ENCODE results near the gene HELZ. TPM values are rescaled to one million over a fixed set of nuclear protein-coding genes. Genes with fewer than 3 reads are reported as not detected.

HELZ gene
- total and polyA plus RNA-seq, 10 donors: 2.5 to 154 (median 88.7) TPM

DNA sequence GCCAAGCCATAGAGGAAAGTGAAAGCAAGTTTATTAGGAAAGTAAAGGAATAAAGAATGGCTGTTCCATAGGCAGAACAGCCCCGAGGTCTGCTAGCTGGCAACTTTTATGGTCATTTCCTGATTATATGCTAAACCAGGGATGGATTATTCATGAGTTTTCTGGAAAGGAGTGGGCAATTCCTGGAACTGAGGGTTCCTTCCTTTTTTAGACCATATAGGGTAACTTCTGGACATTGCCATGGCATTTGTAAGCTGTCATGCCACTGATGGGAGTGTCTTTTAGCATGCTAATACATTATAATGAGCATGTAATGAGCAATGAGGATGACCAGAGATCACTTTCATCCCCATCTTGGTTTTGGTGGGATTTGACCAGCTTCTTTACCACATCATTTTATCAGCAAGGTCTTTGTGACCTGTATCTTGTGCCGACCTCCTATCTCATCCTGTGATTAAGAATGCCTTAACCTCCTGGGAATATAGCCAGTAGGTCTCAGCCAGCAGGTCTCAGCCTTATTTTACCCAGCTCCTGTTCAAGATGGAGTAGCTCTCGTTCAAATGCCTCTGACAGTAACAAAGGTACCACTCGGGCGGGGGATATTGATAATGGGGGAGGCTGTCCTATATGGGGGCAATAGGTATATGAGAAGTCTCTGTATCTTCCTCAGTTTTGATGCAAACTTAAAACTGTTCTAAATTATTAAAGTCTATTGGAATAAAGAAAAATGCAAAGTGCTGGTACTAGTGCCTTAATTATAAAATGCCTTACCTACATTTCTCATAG is 38.9 kb upstream of the HELZ start:
- Histone ChIP-seq H3K9me3 (no peaks in the 10 kb centered on the region), H3K27me3 (replicated peaks in 1 of 7) (no peaks in the 10 kb centered on the region), H3K4me3 (no peak overlapping the region), H3K27ac (no peak overlapping the region), H3K36me3 (no peaks in the 10 kb centered on the region), H3K4me1 (peaks cover 0 to 17% (median 4%) of the 10 kb centered on the region in 6 donors)
- no peak for TF ChIP-seq CTCF (IDR thresholded peaks at IDR 0.05 in 8 of 11, conservative IDR thresholded peaks at IDR 0.05 in 3 of 11)
- TF ChIP-seq POLR2A (IDR thresholded peaks at IDR 0.05): no peak
- TF ChIP-seq POLR2AphosphoS5 (IDR thresholded peaks at IDR 0.05): no peak
- WGBS, 5 donors: 78 to 87% (median 82%) methylated on average over 5 of the region's 5 CpGs
- intact Hi-C loops (cut with DNase I; ENCODE audit: low total_unique reads): no loop called here
- DNase-seq: no peak

- Histone ChIP-seq H3K4me3 (no peak overlapping the region), H3K9me3 (no peaks in the 10 kb centered on the region), H3K27ac (no peak overlapping the region), H3K36me3 (no peaks in the 10 kb centered on the region), H3K27me3 (replicated peaks in 1 of 7) (no peaks in the 10 kb centered on the region), H3K4me1 (peaks cover 0 to 10% (median 0%) of the 10 kb centered on the region in 6 donors)
- peak; percentile 12 for DNase-seq
- TF ChIP-seq POLR2AphosphoS5 (IDR thresholded peaks at IDR 0.05) (no peak), CTCF (IDR thresholded peaks at IDR 0.05 in 8 of 11, conservative IDR thresholded peaks at IDR 0.05 in 3 of 11) (no peak), POLR2A (IDR thresholded peaks at IDR 0.05) (no peak)
- intact Hi-C loops (cut with DNase I; ENCODE audit: low total_unique reads): no loop called here
- 72 to 89% (median 80%) methylated on average over 8 of the region's 8 CpGs for WGBS, 5 donors
These were observed 36.7 kb upstream of the HELZ start for GRCh38 chr17:67281743-67282142.

DNA sequence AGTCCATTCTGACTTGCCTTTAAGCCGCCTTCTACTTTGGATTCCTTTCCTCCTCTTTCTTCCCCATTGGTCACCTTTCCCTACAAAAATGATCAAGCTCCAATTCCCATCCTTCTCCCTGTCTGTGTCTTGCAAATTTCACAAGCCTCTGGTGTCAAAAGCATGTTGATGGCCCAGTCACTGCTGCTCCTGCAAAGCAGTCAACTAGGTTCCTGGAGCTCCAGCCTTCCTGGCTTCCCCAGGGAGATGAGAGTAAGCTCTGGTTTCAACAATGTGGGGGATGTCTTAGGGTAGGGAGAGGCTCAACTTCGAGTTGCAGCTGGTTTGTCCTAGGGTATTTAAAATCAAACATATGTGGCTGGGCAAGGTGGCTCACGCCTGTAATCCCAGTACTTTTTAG is 36.1 kb upstream of the HELZ start:
- no peak for TF ChIP-seq POLR2AphosphoS5 (IDR thresholded peaks at IDR 0.05)
- TF ChIP-seq CTCF (IDR thresholded peaks at IDR 0.05 in 8 of 11, conservative IDR thresholded peaks at IDR 0.05 in 3 of 11): no peak
- TF ChIP-seq POLR2A (IDR thresholded peaks at IDR 0.05): no peak
- Histone ChIP-seq H3K27me3 (replicated peaks in 1 of 7) (no peaks in the 10 kb centered on the region), H3K4me3 (no peak overlapping the region), H3K36me3 (no peaks in the 10 kb centered on the region), H3K4me1 (peaks cover 0 to 10% (median 0%) of the 10 kb centered on the region in 6 donors), H3K9me3 (no peaks in the 10 kb centered on the region), H3K27ac (no peak overlapping the region)
- no peak for DNase-seq
- intact Hi-C loops (cut with DNase I; ENCODE audit: low total_unique reads): no loop called here
- 72 to 82% (median 76%) methylated on average over 3 of the region's 3 CpGs for WGBS, 5 donors

DNA sequence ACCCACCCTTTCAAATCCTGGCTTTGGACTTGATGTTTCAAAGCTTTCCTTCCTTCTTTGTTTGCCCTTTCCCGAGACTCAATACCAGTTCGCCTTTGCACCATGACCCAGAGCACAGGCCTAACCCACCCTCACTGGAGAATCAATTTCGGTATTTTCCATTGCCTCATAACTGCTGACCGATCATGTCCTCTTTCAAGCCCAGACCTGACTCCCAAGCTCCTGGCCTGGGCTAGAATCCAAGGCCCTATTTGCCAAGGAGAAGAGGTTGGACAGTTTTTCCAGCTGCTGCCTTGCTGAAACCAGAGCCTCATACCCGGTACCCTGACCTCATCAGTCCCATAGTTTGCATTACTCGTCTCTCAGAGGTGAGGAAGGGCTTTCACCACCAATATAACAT is 35.3 kb upstream of the HELZ start:
- intact Hi-C loops (cut with DNase I; ENCODE audit: low total_unique reads): no loop called here
- Histone ChIP-seq H3K36me3 (no peaks in the 10 kb centered on the region), H3K27ac (peak overlapping the region in 1 of 8 donors; percentile 46), H3K4me3 (no peak overlapping the region), H3K4me1 (peaks cover 0 to 10% (median 0%) of the 10 kb centered on the region in 6 donors), H3K27me3 (replicated peaks in 1 of 7) (no peaks in the 10 kb centered on the region), H3K9me3 (no peaks in the 10 kb centered on the region)
- DNase-seq: no peak
- TF ChIP-seq POLR2AphosphoS5 (IDR thresholded peaks at IDR 0.05) (no peak), POLR2A (IDR thresholded peaks at IDR 0.05) (no peak), CTCF (IDR thresholded peaks at IDR 0.05 in 8 of 11, conservative IDR thresholded peaks at IDR 0.05 in 3 of 11) (no peak)
- 75 to 90% (median 77%) methylated on average over 6 of the region's 6 CpGs for WGBS, 5 donors
